HAP-1 (cell line): ENCODE measurements around the gene CACNA1C.

Experiments
- DNase-seq, 2 experiments: peaks; one replicate each; pipeline ENCODE4 v3.0.0-alpha.2; 2016 to 2020; ENCODE audit warnings: low spot score in 2 of 2
- H3K27me3 ChIP-seq: fragments of 250-450 bp; sonication (Bioruptor Pico); 2 replicates; pipeline ENCODE4 v1.5.1; 2020; ENCODE audit warnings: low read depth, mild to moderate bottlenecking, moderate library complexity
- H3K36me3 ChIP-seq: fragments of 250-450 bp; sonication (Bioruptor Pico); replicated peaks from 2 replicates; pipeline ENCODE4 v1.5.1; 2020; ENCODE audit warnings: mild to moderate bottlenecking
- H3K4me1 ChIP-seq: fragments of 250-450 bp; sonication (Bioruptor Pico); 2 replicates; pipeline ENCODE4 v1.5.1; 2020; ENCODE audit warnings: mild to moderate bottlenecking
- H3K4me3 ChIP-seq: fragments of 250-450 bp; sonication (Bioruptor Pico); 2 replicates; pipeline ENCODE4 v1.5.1; 2020; ENCODE audit warnings: mild to moderate bottlenecking, moderate library complexity
- H3K9me3 ChIP-seq: fragments of 250-450 bp; sonication (Bioruptor Pico); 2 replicates; pipeline ENCODE4 v1.5.1; 2020; ENCODE audit warnings: mild to moderate bottlenecking, moderate library complexity
- in situ Hi-C: fragments of 300-500 bp; cut with MboI; formaldehyde crosslinking; loops from 3 replicates; pipeline ENCODE4 v1.14.3; 2020; ENCODE audit warnings: low sequenced_read_pairs, inconsistent platforms, mixed read lengths

The CACNA1C gene

GRCh38 chr12:2640709-2641108 is 587.9 kb downstream of the CACNA1C start:
- in situ Hi-C loops, result no loop called here
- no peaks in the 10 kb centered on the region for H3K9me3 ChIP-seq
- H3K27me3 ChIP-seq, result peaks cover 20% of the 10 kb centered on the region
- no peaks in the 10 kb centered on the region for H3K4me1 ChIP-seq
- H3K36me3 ChIP-seq, result no peaks in the 10 kb centered on the region
- H3K4me3 ChIP-seq, result no peak overlapping the region
- no peak for DNase-seq

- Histone ChIP-seq H3K4me3 (no peak overlapping the region), H3K4me1 (no peaks in the 10 kb centered on the region), H3K27me3 (peaks cover 23% of the 10 kb centered on the region), H3K9me3 (no peaks in the 10 kb centered on the region), H3K36me3 (no peaks in the 10 kb centered on the region)
- in situ Hi-C loops, result no loop called here
- peak in 1 of 2 experiments; percentile 53 for DNase-seq
These were observed 588.4 kb downstream of the CACNA1C start for GRCh38 chr12:2641207-2641606.

- no peak for DNase-seq
- in situ Hi-C loops, result no loop called here
- Histone ChIP-seq H3K27me3 (peaks cover 28% of the 10 kb centered on the region), H3K4me1 (no peaks in the 10 kb centered on the region), H3K4me3 (no peak overlapping the region), H3K36me3 (no peaks in the 10 kb centered on the region), H3K9me3 (no peaks in the 10 kb centered on the region)
These were observed 589.0 kb downstream of the CACNA1C start for GRCh38 chr12:2641761-2642160.

GRCh38 chr12:2642176-2642892 is 589.5 kb downstream of the CACNA1C start:
- H3K27me3 ChIP-seq, result peaks cover 28% of the 10 kb centered on the region
- H3K36me3 ChIP-seq, result no peaks in the 10 kb centered on the region
- no peaks in the 10 kb centered on the region for H3K4me1 ChIP-seq
- no peak for DNase-seq
- no peak overlapping the region for H3K4me3 ChIP-seq
- in situ Hi-C loops, result no loop called here
- no peaks in the 10 kb centered on the region for H3K9me3 ChIP-seq

GRCh38 chr12:2642896-2643425 is 590.2 kb downstream of the CACNA1C start:
- Histone ChIP-seq H3K4me1 (no peaks in the 10 kb centered on the region), H3K4me3 (no peak overlapping the region), H3K36me3 (no peaks in the 10 kb centered on the region), H3K27me3 (peaks cover 28% of the 10 kb centered on the region), H3K9me3 (no peaks in the 10 kb centered on the region)
- in situ Hi-C loops, result no loop called here
- DNase-seq, result no peak

- H3K27me3 ChIP-seq, result peaks cover 31% of the 10 kb centered on the region
- no peaks in the 10 kb centered on the region for H3K4me1 ChIP-seq
- DNase-seq, result no peak
- no peaks in the 10 kb centered on the region for H3K36me3 ChIP-seq
- H3K4me3 ChIP-seq, result no peak overlapping the region
- in situ Hi-C loops, result no loop called here
- no peaks in the 10 kb centered on the region for H3K9me3 ChIP-seq
These were observed 590.9 kb downstream of the CACNA1C start for GRCh38 chr12:2643576-2644135.

- no peak for DNase-seq
- Histone ChIP-seq H3K4me1 (no peaks in the 10 kb centered on the region), H3K36me3 (no peaks in the 10 kb centered on the region), H3K9me3 (no peaks in the 10 kb centered on the region), H3K27me3 (peaks cover 35% of the 10 kb centered on the region), H3K4me3 (no peak overlapping the region)
- in situ Hi-C loops, result no loop called here
These were observed 592.1 kb downstream of the CACNA1C start for GRCh38 chr12:2644683-2645405.

- Histone ChIP-seq H3K36me3 (no peaks in the 10 kb centered on the region), H3K27me3 (peaks cover 35% of the 10 kb centered on the region), H3K4me1 (no peaks in the 10 kb centered on the region), H3K4me3 (no peak overlapping the region), H3K9me3 (no peaks in the 10 kb centered on the region)
- in situ Hi-C loops, result no loop called here
- no peak for DNase-seq
These were observed 592.7 kb downstream of the CACNA1C start for GRCh38 chr12:2645460-2645859.

- no peak overlapping the region for H3K4me3 ChIP-seq
- no peak for DNase-seq
- peaks cover 35% of the 10 kb centered on the region for H3K27me3 ChIP-seq
- H3K36me3 ChIP-seq, result no peaks in the 10 kb centered on the region
- no peaks in the 10 kb centered on the region for H3K9me3 ChIP-seq
- no peaks in the 10 kb centered on the region for H3K4me1 ChIP-seq
- in situ Hi-C loops, result no loop called here
These were observed 593.6 kb downstream of the CACNA1C start for GRCh38 chr12:2646341-2646740.

GRCh38 chr12:2647186-2647585 is 594.4 kb downstream of the CACNA1C start:
- no peak overlapping the region for H3K4me3 ChIP-seq
- peaks cover 35% of the 10 kb centered on the region for H3K27me3 ChIP-seq

GRCh38 chr12:2648406-2648805 is 595.6 kb downstream of the CACNA1C start:
- Histone ChIP-seq H3K4me1 (no peaks in the 10 kb centered on the region), H3K9me3 (no peaks in the 10 kb centered on the region), H3K4me3 (no peak overlapping the region), H3K27me3 (peaks cover 33% of the 10 kb centered on the region), H3K36me3 (no peaks in the 10 kb centered on the region)
- in situ Hi-C loops, result no loop called here
- no peak for DNase-seq

More at GRCh38 chr12:2647186-2647585, 594.4 kb downstream of the CACNA1C start:
- Histone ChIP-seq H3K9me3 (no peaks in the 10 kb centered on the region), H3K36me3 (no peaks in the 10 kb centered on the region), H3K4me1 (no peaks in the 10 kb centered on the region)
- in situ Hi-C loops, result no loop called here
- no peak for DNase-seq

- Histone ChIP-seq H3K36me3 (no peaks in the 10 kb centered on the region), H3K27me3 (peaks cover 26% of the 10 kb centered on the region), H3K4me3 (no peak overlapping the region), H3K4me1 (no peaks in the 10 kb centered on the region), H3K9me3 (no peaks in the 10 kb centered on the region)
- DNase-seq, result no peak
- in situ Hi-C loops, result no loop called here
These were observed 596.6 kb downstream of the CACNA1C start for GRCh38 chr12:2649201-2650030.

GRCh38 chr12:2650261-2651067 is 597.7 kb downstream of the CACNA1C start:
- Histone ChIP-seq H3K36me3 (no peaks in the 10 kb centered on the region), H3K4me1 (no peaks in the 10 kb centered on the region), H3K27me3 (peaks cover 17% of the 10 kb centered on the region), H3K9me3 (no peaks in the 10 kb centered on the region), H3K4me3 (no peak overlapping the region)
- in situ Hi-C loops, result no loop called here
- no peak for DNase-seq
